Stimulated activated CD8-positive, alpha-beta memory T cell treated with anti-CD3 and anti-CD28 coated beads, Interleukin-7, amount 100 ng/mL, for 24 hours (primary cell): ENCODE results near the gene EML1.

Experiments
- DNase-seq: peaks from one replicate; pipeline ENCODE4 v3.0.0-alpha.2; 2020; ENCODE audit warnings: low read depth

Gene EML1

GRCh38 chr14:99968941-99969340, 175.7 kb downstream of the EML1 start:
- no peak for DNase-seq

- no peak for DNase-seq
Observed at GRCh38 chr14:99969673-99970322, 176.6 kb downstream of the EML1 start.

GRCh38 chr14:99971087-99971940, 178.1 kb downstream of the EML1 start:
- peak; percentile 64 for DNase-seq

- DNase-seq, result no peak
Observed at GRCh38 chr14:99971941-99972747, 178.9 kb downstream of the EML1 start.

GRCh38 chr14:99972748-99973466, 179.7 kb downstream of the EML1 start:
- no peak for DNase-seq

GRCh38 chr14:99975190-99975589, 182.0 kb downstream of the EML1 start:
- DNase-seq, result no peak

GRCh38 chr14:99976021-99976420, 182.8 kb downstream of the EML1 start:
- DNase-seq, result no peak

GRCh38 chr14:99976681-99977080, 183.5 kb downstream of the EML1 start:
- DNase-seq, result no peak

- no peak for DNase-seq
Observed at GRCh38 chr14:99980299-99980698, 187.1 kb downstream of the EML1 start.

GRCh38 chr14:99981806-99982205, 188.6 kb downstream of the EML1 start:
- no peak for DNase-seq

GRCh38 chr14:99982537-99983250, 189.5 kb downstream of the EML1 start:
- peak; percentile 35 for DNase-seq

- DNase-seq, result no peak
Observed at GRCh38 chr14:99983251-99984015, 190.2 kb downstream of the EML1 start.

- no peak for DNase-seq
Observed at GRCh38 chr14:99984036-99984435, 190.8 kb downstream of the EML1 start.

GRCh38 chr14:99986396-99986795, 193.2 kb downstream of the EML1 start:
- DNase-seq, result no peak

- DNase-seq, result no peak
Observed at GRCh38 chr14:99989032-99989431, 195.8 kb downstream of the EML1 start.

- DNase-seq, result no peak
Observed at GRCh38 chr14:99990268-99991170, 197.3 kb downstream of the EML1 start.

GRCh38 chr14:99991331-99991730, 198.1 kb downstream of the EML1 start:
- no peak for DNase-seq
